HG03064 (cell line): ENCODE data around the gene ACE.
A peak's percentile ranks its signal among the peaks of the same experiment; 100 is the strongest.

Experiments used
- ATAC-seq: cut with Tn5 transposase; IDR thresholded peaks from one replicate; pipeline ENCODE4 v1.9.1; 2021; ENCODE audit warnings: low read depth; ENCODE audit not compliant: unreplicated experiment

ACE gene

GRCh38 chr17:63474174-63474573, 2.7 kb upstream of the ACE start:
- no peak for ATAC-seq

- no peak for ATAC-seq
These were observed 2.0 kb upstream of the ACE start for GRCh38 chr17:63474586-63475460.

GRCh38 chr17:63475491-63476412, 1.1 kb upstream of the ACE start:
- no peak for ATAC-seq

GRCh38 chr17:63476459-63476853, 405 bp upstream of the ACE start:
- no peak for ATAC-seq

GRCh38 chr17:63477480-63478440, 899 bp downstream of the ACE start:
- ATAC-seq: no peak

- ATAC-seq: peak; percentile 59
These were observed 2.1 kb downstream of the ACE start for GRCh38 chr17:63478814-63479494.

GRCh38 chr17:63479495-63480184, 2.8 kb downstream of the ACE start:
- no peak for ATAC-seq

- no peak for ATAC-seq
These were observed 3.4 kb downstream of the ACE start for GRCh38 chr17:63480192-63480784.

GRCh38 chr17:63480826-63481487, 4.1 kb downstream of the ACE start:
- ATAC-seq: no peak

GRCh38 chr17:63481488-63481870, 4.6 kb downstream of the ACE start:
- no peak for ATAC-seq

GRCh38 chr17:63482509-63482908, 5.6 kb downstream of the ACE start:
- ATAC-seq: no peak

- ATAC-seq: no peak
These were observed 6.2 kb downstream of the ACE start for GRCh38 chr17:63483038-63483437.

- no peak for ATAC-seq
These were observed 7.1 kb downstream of the ACE start for GRCh38 chr17:63483655-63484575.

- no peak for ATAC-seq
These were observed 9.6 kb downstream of the ACE start for GRCh38 chr17:63486317-63487013.

- ATAC-seq: no peak
These were observed 10.1 kb downstream of the ACE start for GRCh38 chr17:63487014-63487339.

- no peak for ATAC-seq
These were observed 12.0 kb downstream of the ACE start for GRCh38 chr17:63488851-63489250.

- no peak for ATAC-seq
These were observed 12.4 kb downstream of the ACE start for GRCh38 chr17:63489291-63489690.
